Activated T-helper 1 cell treated with anti-CD3 and anti-CD28 coated beads, Interleukin-2, amount 50 U/mL, for 16 hours (primary cell): ENCODE measurements around the gene PARD3B.

Source experiments
- DNase-seq, 2 donors: peaks; one replicate each; pipeline ENCODE4 v3.0.0-alpha.2; 2020; ENCODE audit warnings: low read depth in 1 of 2, low spot score in 1 of 2

The PARD3B gene

GRCh38 chr2:205661281-205661680 is 1116.0 kb downstream of the PARD3B start:
- DNase-seq, result no peak

DNA sequence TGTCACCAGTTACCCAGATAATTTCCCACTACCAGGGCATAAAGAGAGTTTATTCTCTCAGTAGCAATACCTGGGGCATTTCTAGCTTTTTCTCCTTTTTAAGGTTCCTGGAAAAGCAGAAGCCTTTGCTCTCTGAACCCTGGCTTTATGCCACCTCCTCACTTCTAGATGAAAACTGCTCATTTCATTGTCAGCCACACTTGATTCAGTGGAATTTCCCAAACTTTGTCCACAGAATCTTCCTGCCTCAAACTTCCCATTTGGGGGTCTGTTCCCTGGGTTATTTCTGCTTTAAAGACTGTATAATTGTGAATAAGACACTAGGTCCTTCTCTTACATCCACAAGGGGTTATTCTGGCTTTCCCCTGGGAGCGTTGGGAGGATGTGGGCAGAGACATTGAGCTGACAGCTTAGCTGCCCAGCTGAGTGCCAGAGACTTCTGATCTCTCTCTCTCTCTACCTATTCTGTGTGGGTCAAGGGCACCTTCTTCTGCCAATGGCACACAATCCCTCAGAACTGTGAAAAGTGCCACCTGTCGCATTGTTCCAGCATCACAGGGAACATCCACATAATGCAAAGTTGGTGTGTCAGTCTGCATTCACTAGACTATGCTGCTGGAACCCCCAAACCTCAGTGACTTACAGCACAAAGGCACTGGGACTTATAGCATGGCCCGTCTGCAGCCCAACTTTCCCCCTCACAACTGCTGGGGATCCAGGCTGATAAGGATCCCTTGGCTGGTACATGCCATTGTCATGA is 1117.1 kb downstream of the PARD3B start:
- DNase-seq, result no peak

GRCh38 chr2:205665791-205666190 is 1120.5 kb downstream of the PARD3B start:
- DNase-seq, result no peak
